IPS-18c (cell line): ENCODE data around the gene TSPAN15.
"Not testable (repeated sequence)": the region's sequence is repeated elsewhere in the genome, so short reads cannot be mapped to it uniquely, and the experiment has no call there.

Experiments
- H3K4me3 ChIP-seq: 2 replicates; pipeline ENCODE4 v1.7.0; 2013; ENCODE audit warnings: low read depth, mild to moderate bottlenecking, low read length, moderate library complexity; ENCODE audit not compliant: insufficient read depth
- H3K9me3 ChIP-seq: one replicate; pipeline ENCODE4 v1.6.1; 2013; ENCODE audit warnings: mild to moderate bottlenecking, low read length, moderate library complexity; ENCODE audit not compliant: control insufficient read depth, insufficient read depth

TSPAN15 gene

DNA sequence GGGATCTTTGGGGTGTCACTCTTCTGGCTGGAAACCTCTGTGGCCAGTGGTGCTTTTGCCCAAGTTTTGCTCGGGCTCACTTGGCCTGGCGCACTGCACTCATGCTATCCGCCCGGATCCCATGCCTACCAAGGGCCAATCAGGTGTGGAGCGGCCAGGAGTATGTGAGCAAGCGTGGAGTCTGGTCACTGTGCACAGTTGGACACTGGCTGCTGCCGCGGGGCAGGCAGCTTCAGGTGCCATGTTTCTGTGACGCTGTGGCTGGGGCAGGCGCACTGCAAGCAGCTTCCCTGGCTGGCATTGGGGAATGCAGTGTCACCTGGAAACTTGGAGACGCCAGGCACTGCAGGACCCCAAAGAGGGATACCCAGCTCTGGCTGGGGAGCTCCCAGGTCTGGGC, 76.7 kb downstream of the TSPAN15 start:
- Histone ChIP-seq H3K9me3 (no peaks in the 10 kb centered on the region), H3K4me3 (no peak overlapping the region)

DNA sequence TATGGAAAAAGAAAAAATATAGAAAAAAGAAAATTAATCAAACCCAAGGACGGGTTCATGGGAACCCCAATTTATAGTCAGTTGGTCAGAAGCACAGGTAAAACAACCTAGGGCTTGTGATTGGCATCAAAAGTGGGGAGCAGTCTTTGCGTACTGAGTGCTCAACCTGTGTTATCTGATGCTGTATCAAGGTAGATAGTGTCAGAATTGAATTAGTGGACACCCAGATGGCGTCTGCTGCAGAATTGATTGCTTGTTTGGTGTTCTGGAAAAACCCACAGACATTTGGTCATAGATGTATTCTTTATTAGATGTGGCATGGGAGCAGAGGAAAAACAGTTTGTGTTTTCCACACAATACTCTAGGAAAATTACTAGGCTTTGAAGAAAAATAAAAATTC, 82.4 kb downstream of the TSPAN15 start:
- no peak overlapping the region for H3K4me3 ChIP-seq
- H3K9me3 ChIP-seq = peaks cover 2% of the 10 kb centered on the region

DNA sequence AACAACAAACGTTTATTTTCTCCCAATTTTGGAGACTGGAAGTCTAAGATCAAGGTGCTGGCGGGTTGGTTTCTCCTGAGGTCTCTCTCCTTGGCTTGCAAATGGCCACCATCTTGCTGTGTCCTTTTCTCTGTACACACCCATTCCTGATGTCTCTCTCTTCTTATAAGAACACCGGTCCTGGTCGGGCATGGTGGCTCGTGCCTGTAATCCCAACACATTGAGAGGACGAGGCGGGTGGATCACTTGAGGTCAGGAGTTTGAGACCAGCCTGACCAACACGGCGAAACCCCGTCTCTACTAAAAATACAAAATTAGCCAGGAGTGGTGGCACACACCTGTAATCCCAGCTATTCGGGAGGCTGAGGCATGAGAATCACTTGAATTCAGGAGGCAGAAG, 85.3 kb downstream of the TSPAN15 start:
- H3K9me3 ChIP-seq = peaks cover 11% of the 10 kb centered on the region

DNA sequence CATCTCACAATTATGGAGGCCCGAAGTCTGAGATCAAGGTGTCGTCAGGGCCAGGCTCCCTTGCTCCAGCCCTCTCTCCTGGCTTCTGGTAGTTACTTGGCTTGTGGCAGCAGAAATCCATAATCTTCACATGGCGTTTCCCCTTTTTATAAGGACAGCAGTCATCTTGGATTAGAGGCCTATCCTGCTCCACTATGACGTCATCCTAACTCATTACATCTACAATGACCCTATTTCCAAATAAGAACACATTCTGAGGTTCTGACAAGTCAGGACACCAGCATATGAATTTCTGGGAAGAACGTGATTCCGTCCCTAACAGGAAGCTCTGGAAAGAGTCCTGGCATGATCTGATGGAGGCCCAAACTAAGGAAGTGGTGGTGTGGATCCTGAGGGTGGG, 86.2 kb downstream of the TSPAN15 start:
- Histone ChIP-seq H3K4me3 (no peak overlapping the region), H3K9me3 (peaks cover 13% of the 10 kb centered on the region)

More for the DNA sequence above, 85.3 kb downstream of the TSPAN15 start:
- H3K4me3 ChIP-seq = not testable (repeated sequence)

DNA sequence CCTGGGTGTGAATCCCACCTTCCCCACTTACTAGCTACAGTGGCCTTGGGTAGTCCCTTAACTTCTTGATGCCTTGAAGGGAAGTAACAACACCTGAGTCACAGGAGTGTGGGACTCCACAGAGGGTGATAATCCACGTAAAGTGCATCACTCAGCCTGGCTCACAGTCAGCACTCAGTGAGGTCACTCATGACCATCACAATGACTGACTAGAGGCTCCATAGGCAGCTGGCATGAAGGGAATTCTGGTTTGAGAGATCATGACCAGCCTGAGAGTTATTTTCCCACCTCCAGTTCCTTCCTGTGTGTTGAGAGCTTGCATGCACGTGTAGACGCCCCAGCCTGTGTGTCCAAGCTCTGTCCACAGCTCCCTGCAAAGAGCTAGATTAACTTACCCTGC, 87.2 kb downstream of the TSPAN15 start:
- H3K9me3 ChIP-seq = peaks cover 13% of the 10 kb centered on the region
- H3K4me3 ChIP-seq = no peak overlapping the region

DNA sequence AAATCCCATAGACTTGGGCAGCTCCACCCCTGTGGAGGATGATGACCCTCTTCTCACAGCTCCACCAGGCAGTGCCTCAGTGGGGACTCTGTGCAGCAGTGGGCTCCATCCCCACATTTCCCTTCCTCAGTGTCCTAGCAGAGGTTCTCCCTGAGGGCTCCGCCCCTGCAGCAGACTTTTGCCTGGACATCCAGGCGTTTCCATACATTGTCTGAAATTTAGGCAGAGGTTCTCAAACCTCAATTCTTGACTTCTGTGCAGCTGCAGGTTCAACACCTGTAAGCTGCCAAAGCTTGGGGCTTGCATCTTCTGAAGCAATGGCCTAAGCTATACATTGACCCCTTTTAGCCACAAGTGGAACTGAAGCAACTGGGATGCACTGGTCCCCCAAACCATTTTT, 90.2 kb downstream of the TSPAN15 start:
- H3K9me3 ChIP-seq = peaks cover 11% of the 10 kb centered on the region
- H3K4me3 ChIP-seq = no peak overlapping the region

DNA sequence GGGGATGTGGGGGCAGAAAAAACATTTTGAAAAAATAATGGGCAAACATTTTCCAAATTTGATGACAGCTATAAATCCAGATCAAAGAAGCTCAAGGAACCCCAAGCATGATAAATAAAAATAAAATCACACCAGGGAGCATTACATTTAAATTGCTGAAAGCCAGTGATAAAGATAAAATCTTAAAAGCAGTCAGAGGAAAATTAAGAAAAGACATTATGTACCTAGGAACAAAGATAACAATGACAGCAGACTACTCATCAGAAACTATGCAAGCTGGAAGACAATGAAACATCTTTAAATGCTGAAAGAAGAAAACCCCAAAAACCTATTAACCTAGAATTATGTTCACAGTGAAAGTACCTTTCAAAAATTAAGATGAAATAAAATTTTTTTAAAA, 98.7 kb downstream of the TSPAN15 start:
- Histone ChIP-seq H3K9me3 (peaks cover 12% of the 10 kb centered on the region), H3K4me3 (no peak overlapping the region)

DNA sequence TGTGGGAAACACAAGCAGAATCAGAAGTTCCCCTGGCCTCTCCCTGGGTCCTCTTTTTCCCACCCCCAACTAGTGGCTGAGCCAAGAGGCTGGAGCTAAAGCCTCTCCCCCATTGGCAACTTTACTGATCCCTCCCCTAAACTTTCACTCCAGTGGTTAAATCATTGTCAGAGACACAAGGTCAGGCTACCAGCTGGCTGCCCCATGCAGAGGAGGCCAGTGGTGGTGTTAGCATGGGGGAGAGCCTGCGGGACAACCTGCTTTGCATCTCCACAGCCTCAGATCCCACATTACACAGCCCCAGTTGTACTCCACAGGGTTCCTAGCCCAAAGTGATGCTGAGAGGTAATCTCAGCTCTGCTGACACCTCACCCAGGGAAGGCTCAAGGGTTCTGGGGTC, 101.0 kb downstream of the TSPAN15 start:
- peaks cover 12% of the 10 kb centered on the region for H3K9me3 ChIP-seq
- H3K4me3 ChIP-seq = no peak overlapping the region

DNA sequence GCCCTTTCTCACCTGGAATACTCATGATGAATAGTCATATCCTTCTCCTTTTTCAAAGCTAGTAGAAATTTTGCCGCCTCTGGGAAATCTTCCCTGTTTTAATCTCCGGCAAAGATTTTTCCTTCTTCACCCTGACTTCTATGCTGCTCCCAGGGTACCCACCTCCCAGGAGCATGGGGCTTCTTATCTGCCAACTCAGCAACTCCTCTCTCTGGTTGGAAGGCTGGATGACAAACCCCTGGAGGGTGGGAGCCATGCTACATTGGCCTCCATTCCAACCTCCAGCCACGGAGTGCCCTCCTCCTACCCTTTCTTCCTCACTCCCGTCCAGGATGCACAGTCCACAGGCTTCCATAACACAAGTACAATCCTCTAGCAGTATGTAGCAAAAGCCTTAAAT, 102.1 kb downstream of the TSPAN15 start:
- Histone ChIP-seq H3K9me3 (peaks cover 12% of the 10 kb centered on the region), H3K4me3 (no peak overlapping the region)

DNA sequence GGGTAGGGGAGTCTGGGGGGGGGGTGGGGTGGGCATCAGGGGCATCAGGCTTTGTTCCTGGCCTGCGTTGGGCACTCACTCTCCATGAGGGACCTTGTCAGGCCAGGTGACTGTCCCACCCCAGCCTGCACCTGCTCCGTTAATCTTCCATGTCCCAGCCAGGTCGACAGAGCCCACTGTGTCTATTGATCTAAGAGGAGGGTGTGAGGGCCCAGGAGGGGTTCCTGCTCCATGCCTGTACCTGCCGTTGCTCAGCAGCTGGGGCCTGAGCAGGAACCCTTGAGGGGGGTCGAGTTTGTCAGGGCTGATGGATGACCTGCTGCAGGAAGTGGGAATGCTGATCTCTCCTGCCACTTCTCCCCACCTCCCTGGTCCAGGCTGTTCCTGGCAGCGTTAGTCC, 103.3 kb downstream of the TSPAN15 start:
- no peak overlapping the region for H3K4me3 ChIP-seq

More for the DNA sequence above, 103.3 kb downstream of the TSPAN15 start:
- peaks cover 8% of the 10 kb centered on the region for H3K9me3 ChIP-seq
